Ectodermal cell (in vitro differentiated cells): ENCODE results near the gene HGS.

Experiments used
- H3K27ac ChIP-seq: 2 replicates; pipeline ENCODE4 v1.7.0; 2013; ENCODE audit warnings: mild to moderate bottlenecking, low read depth, low read length; ENCODE audit not compliant: insufficient read depth, poor library complexity, severe bottlenecking
- H3K27me3 ChIP-seq: 2 replicates; pipeline ENCODE4 v1.7.0; 2013; ENCODE audit warnings: mild to moderate bottlenecking, low read length; ENCODE audit not compliant: insufficient read depth, control insufficient read depth, poor library complexity, severe bottlenecking
- H3K36me3 ChIP-seq: one replicate; pipeline ENCODE4 v1.7.0; 2013; ENCODE audit warnings: low read length; ENCODE audit not compliant: control insufficient read depth, insufficient read depth
- H3K4me1 ChIP-seq: one replicate; pipeline ENCODE4 v1.7.0; 2013; ENCODE audit warnings: low read length; ENCODE audit not compliant: control insufficient read depth, insufficient read depth
- H3K4me3 ChIP-seq: 2 replicates; pipeline ENCODE4 v1.7.0; 2013; ENCODE audit warnings: low read depth, low read length, control low read depth; ENCODE audit not compliant: insufficient read depth
- H3K9me3 ChIP-seq: 2 replicates; pipeline ENCODE4 v1.7.0; 2013; ENCODE audit warnings: mild to moderate bottlenecking, low read length, moderate library complexity; ENCODE audit not compliant: control insufficient read depth
- WGBS, 2 experiments: methylation state at CpG; one replicate each; pipeline ENCODE4 v1.1.7; 2013; ENCODE audit warnings: missing lambda C conversion rate in 2 of 2; 5-methylcytosine and 5-hydroxymethylcytosine counted together

Gene HGS

GRCh38 chr17:81695211-81695610 is 11.4 kb downstream of the HGS start:
- Histone ChIP-seq H3K36me3 (peaks cover 39% of the 10 kb centered on the region), H3K27me3 (no peaks in the 10 kb centered on the region), H3K27ac (no peak overlapping the region), H3K4me3 (no peak overlapping the region), H3K9me3 (no peaks in the 10 kb centered on the region), H3K4me1 (no peaks in the 10 kb centered on the region)
- 95 to 96% methylated on average over 6 of the region's 6 CpGs for WGBS, 2 experiments

- WGBS, 2 experiments = 96 to 97% methylated on average over 22 of the region's 22 CpGs
- Histone ChIP-seq H3K27me3 (no peaks in the 10 kb centered on the region), H3K4me1 (no peaks in the 10 kb centered on the region), H3K9me3 (no peaks in the 10 kb centered on the region), H3K36me3 (peaks cover 39% of the 10 kb centered on the region), H3K27ac (no peak overlapping the region), H3K4me3 (no peak overlapping the region)
Observed at GRCh38 chr17:81695801-81696200, 12.0 kb downstream of the HGS start.

- no peaks in the 10 kb centered on the region for H3K27me3 ChIP-seq
- 95 to 96% methylated on average over 40 of the region's 40 CpGs for WGBS, 2 experiments
- H3K9me3 ChIP-seq = no peaks in the 10 kb centered on the region
- peaks cover 44% of the 10 kb centered on the region for H3K36me3 ChIP-seq
- H3K4me3 ChIP-seq = no peak overlapping the region
- peaks cover 1% of the 10 kb centered on the region for H3K4me1 ChIP-seq
- no peak overlapping the region for H3K27ac ChIP-seq
Observed at GRCh38 chr17:81696218-81696941, 12.6 kb downstream of the HGS start.

- Histone ChIP-seq H3K4me1 (peaks cover 10% of the 10 kb centered on the region), H3K4me3 (no peak overlapping the region), H3K9me3 (no peaks in the 10 kb centered on the region), H3K27ac (no peak overlapping the region), H3K36me3 (peaks cover 49% of the 10 kb centered on the region), H3K27me3 (no peaks in the 10 kb centered on the region)
- 92 to 94% methylated on average over 25 of the region's 25 CpGs for WGBS, 2 experiments
Observed at GRCh38 chr17:81697261-81698044, 13.6 kb downstream of the HGS start.

GRCh38 chr17:81700353-81701287 is 16.8 kb downstream of the HGS start:
- 94 to 95% methylated on average over 25 of the region's 25 CpGs for WGBS, 2 experiments

GRCh38 chr17:81701288-81702071 is 17.7 kb downstream of the HGS start:
- no peaks in the 10 kb centered on the region for H3K27me3 ChIP-seq
- no peak overlapping the region for H3K27ac ChIP-seq
- peaks cover 32% of the 10 kb centered on the region for H3K36me3 ChIP-seq
- no peaks in the 10 kb centered on the region for H3K9me3 ChIP-seq
- H3K4me1 ChIP-seq = peaks cover 15% of the 10 kb centered on the region
- peak overlapping the region; percentile 99 for H3K4me3 ChIP-seq
- 89 to 92% methylated on average over 23 of the region's 23 CpGs for WGBS, 2 experiments

More at GRCh38 chr17:81700353-81701287, 16.8 kb downstream of the HGS start:
- H3K27me3 ChIP-seq = no peaks in the 10 kb centered on the region
- H3K36me3 ChIP-seq = peaks cover 33% of the 10 kb centered on the region
- no peak overlapping the region for H3K4me3 ChIP-seq
- H3K9me3 ChIP-seq = no peaks in the 10 kb centered on the region
- no peak overlapping the region for H3K27ac ChIP-seq
- peaks cover 15% of the 10 kb centered on the region for H3K4me1 ChIP-seq

GRCh38 chr17:81702934-81703746 is 19.3 kb downstream of the HGS start, which contains the start of gene MRPL12:
TSS of gene MRPL12 (plus strand) at chr17:81703367. CDS start at chr17:81703502, 135 bp downstream.
- Histone ChIP-seq H3K27ac (peak within 1 kb of the TSS; percentile 6), H3K4me3 (peak within 1 kb of the TSS; percentile 99), H3K36me3 (peaks cover 42% of the 10 kb centered on the region), H3K9me3 (no peaks in the 10 kb centered on the region), H3K4me1 (peaks cover 15% of the 10 kb centered on the region), H3K27me3 (no peaks in the 10 kb centered on the region)
- 0% methylated on average over 102 of the region's 102 CpGs for WGBS, 2 experiments

GRCh38 chr17:81703747-81704654 is 20.2 kb downstream of the HGS start:
- peaks cover 33% of the 10 kb centered on the region for H3K36me3 ChIP-seq
- WGBS, 2 experiments = 37 to 38% methylated on average over 27 of the region's 27 CpGs

More at GRCh38 chr17:81703747-81704654, 20.2 kb downstream of the HGS start:
- peaks cover 15% of the 10 kb centered on the region for H3K4me1 ChIP-seq
- H3K27me3 ChIP-seq = no peaks in the 10 kb centered on the region
- H3K9me3 ChIP-seq = no peaks in the 10 kb centered on the region
- H3K4me3 ChIP-seq = peak overlapping the region; percentile 99
- no peak overlapping the region for H3K27ac ChIP-seq
